GM12872 (cell line): ENCODE data around the gene STEAP2.

Experiments
- TF ChIP-seq, protein P1 (sequence below): IDR thresholded peaks from 3 replicates; pipeline ENCODE4 v1.5.1; 2011; ENCODE audit warnings: low read depth, mild to moderate bottlenecking, low read length, moderate library complexity; ENCODE audit not compliant: insufficient read depth

The STEAP2 gene

DNA sequence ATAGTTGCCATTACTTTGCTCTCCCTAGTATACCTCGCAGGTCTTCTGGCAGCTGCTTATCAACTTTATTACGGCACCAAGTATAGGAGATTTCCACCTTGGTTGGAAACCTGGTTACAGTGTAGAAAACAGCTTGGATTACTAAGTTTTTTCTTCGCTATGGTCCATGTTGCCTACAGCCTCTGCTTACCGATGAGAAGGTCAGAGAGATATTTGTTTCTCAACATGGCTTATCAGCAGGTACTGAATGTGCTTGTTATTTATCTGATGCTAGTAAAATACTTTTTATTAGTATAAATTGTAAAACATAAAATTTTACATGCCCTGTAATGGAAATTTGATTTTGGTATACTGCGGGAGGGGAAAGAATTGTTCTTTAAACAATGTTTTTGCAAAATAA is 15.7 kb downstream of the STEAP2 start:
- TF ChIP-seq, protein P1, sequence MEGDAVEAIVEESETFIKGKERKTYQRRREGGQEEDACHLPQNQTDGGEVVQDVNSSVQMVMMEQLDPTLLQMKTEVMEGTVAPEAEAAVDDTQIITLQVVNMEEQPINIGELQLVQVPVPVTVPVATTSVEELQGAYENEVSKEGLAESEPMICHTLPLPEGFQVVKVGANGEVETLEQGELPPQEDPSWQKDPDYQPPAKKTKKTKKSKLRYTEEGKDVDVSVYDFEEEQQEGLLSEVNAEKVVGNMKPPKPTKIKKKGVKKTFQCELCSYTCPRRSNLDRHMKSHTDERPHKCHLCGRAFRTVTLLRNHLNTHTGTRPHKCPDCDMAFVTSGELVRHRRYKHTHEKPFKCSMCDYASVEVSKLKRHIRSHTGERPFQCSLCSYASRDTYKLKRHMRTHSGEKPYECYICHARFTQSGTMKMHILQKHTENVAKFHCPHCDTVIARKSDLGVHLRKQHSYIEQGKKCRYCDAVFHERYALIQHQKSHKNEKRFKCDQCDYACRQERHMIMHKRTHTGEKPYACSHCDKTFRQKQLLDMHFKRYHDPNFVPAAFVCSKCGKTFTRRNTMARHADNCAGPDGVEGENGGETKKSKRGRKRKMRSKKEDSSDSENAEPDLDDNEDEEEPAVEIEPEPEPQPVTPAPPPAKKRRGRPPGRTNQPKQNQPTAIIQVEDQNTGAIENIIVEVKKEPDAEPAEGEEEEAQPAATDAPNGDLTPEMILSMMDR, result no peak

DNA sequence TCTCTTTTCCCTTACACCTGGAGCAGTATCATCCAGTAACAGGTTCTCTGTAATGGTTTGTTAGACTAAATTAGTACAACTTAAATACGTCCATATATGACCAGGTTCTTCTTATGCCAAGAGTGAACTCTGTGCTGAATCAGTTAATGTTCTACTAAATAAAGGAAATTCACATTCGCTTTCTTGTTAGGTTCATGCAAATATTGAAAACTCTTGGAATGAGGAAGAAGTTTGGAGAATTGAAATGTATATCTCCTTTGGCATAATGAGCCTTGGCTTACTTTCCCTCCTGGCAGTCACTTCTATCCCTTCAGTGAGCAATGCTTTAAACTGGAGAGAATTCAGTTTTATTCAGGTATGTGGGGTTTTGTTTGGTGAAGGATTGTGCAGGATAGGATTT is 18.1 kb downstream of the STEAP2 start:
- TF ChIP-seq, protein P1, result no peak

DNA sequence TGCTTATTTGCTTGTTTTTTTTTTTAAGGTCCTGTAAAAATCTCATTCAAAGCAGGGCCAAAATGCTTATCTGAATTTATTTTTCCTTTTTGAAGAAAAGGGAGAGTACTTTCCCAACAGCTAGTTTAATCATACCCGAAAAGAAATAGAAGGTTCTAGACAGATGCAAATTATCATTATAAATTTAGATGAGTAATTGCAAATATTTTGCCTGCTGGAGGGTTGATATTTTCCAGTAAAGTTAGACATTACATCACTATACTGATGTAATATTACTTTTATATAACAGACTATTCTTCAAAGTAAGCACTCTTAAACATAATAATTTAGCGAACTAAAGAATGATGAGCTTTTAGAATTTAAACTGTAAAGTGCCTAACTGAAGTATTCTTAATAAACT is 19.3 kb downstream of the STEAP2 start:
- TF ChIP-seq, protein P1, result no peak

DNA sequence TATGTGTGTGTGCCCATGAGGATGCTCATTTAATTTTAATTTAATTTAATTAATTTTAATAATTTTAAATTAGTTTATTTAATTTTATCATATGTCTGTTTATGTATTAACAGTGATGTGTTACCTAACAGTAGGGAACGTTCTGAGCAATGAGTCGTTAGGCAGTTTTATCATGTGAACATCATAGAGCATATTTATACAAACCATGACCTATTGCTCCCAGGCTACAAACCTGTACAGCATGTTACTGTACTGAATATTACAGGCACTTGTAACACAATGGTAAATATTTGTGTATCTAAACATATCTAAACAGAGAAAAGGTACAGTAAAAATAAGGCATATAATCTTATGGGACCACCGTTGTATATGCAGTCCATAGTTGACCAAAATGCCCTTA is 19.8 kb downstream of the STEAP2 start:
- TF ChIP-seq, protein P1, result no peak

DNA sequence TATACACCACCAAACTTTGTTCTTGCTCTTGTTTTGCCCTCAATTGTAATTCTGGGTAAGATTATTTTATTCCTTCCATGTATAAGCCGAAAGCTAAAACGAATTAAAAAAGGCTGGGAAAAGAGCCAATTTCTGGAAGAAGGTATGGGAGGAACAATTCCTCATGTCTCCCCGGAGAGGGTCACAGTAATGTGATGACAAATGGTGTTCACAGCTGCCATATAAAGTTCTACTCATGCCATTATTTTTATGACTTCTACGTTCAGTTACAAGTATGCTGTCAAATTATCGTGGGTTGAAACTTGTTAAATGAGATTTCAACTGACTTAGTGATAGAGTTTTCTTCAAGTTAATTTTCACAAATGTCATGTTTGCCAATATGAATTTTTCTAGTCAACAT is 20.9 kb downstream of the STEAP2 start:
- TF ChIP-seq, protein P1, result no peak

DNA sequence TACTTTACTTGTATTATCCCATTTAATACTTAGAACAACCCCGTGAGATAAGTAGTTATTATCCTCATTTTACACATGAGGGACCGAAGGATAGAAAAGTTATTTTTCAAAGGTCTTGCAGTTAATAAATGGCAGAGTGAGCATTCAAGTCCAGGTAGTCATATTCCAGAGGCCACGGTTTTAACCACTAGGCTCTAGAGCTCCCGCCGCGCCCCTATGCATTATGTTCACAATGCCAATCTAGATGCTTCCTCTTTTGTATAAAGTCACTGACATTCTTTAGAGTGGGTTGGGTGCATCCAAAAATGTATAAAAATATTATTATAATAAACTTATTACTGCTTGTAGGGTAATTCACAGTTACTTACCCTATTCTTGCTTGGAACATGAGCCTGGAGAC is 22.0 kb downstream of the STEAP2 start:
- TF ChIP-seq, protein P1, result no peak

DNA sequence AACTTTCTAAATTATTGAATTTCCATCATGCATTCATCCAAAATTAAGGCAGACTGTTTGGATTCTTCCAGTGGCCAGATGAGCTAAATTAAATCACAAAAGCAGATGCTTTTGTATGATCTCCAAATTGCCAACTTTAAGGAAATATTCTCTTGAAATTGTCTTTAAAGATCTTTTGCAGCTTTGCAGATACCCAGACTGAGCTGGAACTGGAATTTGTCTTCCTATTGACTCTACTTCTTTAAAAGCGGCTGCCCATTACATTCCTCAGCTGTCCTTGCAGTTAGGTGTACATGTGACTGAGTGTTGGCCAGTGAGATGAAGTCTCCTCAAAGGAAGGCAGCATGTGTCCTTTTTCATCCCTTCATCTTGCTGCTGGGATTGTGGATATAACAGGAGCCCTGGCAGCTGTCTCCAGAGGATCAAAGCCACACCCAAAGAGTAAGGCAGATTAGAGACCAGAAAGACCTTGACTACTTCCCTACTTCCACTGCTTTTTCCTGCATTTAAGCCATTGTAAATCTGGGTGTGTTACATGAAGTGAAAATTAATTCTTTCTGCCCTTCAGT is 25.3 kb downstream of the STEAP2 start:
- TF ChIP-seq, protein P1, result no peak
